HepG2 (cell line): ENCODE measurements around the gene ARL6IP4. TPM values are rescaled to one million over a fixed set of nuclear protein-coding genes. Genes with fewer than 3 reads are reported as not detected.

ENCODE experiments used
- CCAR2 ChIP-seq: fragments of 200-400 bp; formaldehyde crosslinking; optimal IDR thresholded peaks from 2 replicates; pipeline ENCODE3; 2018; ENCODE audit warnings: low read depth, mild to moderate bottlenecking, low read length, moderate library complexity
- CENPX ChIP-seq: sonication (generic); formaldehyde crosslinking; IDR thresholded peaks from 2 replicates; pipeline ENCODE4 v1.9.0; 2021; ENCODE audit warnings: mild to moderate bottlenecking, missing genetic modification reagents, moderate library complexity
- DNMT3B ChIP-seq: conservative IDR thresholded peaks from 2 replicates; pipeline ENCODE4 v1.6.1; 2016; ENCODE audit warnings: missing biosample characterization, control low read depth
- DRAP1 ChIP-seq: IDR thresholded peaks from 2 replicates; pipeline ENCODE4 v1.6.1; 2016; ENCODE audit warnings: missing genetic modification reagents, missing compliant biosample characterization
- GABPA ChIP-seq, 2 experiments: IDR thresholded peaks; 2 replicates each; pipeline ENCODE4 v1.6.1; 2011 to 2016; ENCODE audit warnings: low read depth in 2 of 2, low read length in 1 of 2, missing biosample characterization in 1 of 2, missing genetic modification characterization in 1 of 2
- HNF1A ChIP-seq, 2 experiments: sonication (generic) in 1 of 2; formaldehyde crosslinking in 1 of 2; IDR thresholded peaks; 2 replicates each; pipeline versions ENCODE4 v1.4.0 to v1.6.1; 2016 to 2020; ENCODE audit warnings: borderline replicate concordance in 1 of 2, low read depth in 1 of 2, mild to moderate bottlenecking in 1 of 2, missing genetic modification reagents in 1 of 2
- HOMEZ ChIP-seq: IDR thresholded peaks from 2 replicates; pipeline ENCODE4 v1.6.1; 2016; ENCODE audit warnings: low read depth
- KLF16 ChIP-seq, 2 experiments: sonication (generic) in 1 of 2; formaldehyde crosslinking in 1 of 2; IDR thresholded peaks; 2 replicates each; pipeline versions ENCODE4 v1.6.1 to v1.8.0; 2016 to 2023; ENCODE audit warnings: missing genetic modification reagents in 2 of 2, missing compliant biosample characterization in 1 of 2
- LCORL ChIP-seq, 2 experiments: fragments of 450-650 bp in 1 of 2; sonication (generic) in 1 of 2; formaldehyde crosslinking in 1 of 2; IDR thresholded peaks; 2 replicates each; pipeline versions ENCODE4 v1.5.0 to v1.6.1; 2017 to 2020; ENCODE audit warnings: antibody characterized with exemption in 1 of 2, missing genetic modification reagents in 1 of 2
- NPAS2 ChIP-seq: sonication (generic); formaldehyde crosslinking; IDR thresholded peaks from 2 replicates; pipeline ENCODE4 v1.8.0; 2022; ENCODE audit warnings: mild to moderate bottlenecking, missing genetic modification reagents, borderline replicate concordance
- PHF21A ChIP-seq: sonication (generic); formaldehyde crosslinking; IDR thresholded peaks from 2 replicates; pipeline ENCODE4 v1.5.0; 2020; ENCODE audit warnings: mild to moderate bottlenecking, missing genetic modification reagents
- PRDM4 ChIP-seq: sonication (generic); formaldehyde crosslinking; IDR thresholded peaks from 2 replicates; pipeline ENCODE4 v1.9.0; 2021; ENCODE audit warnings: missing genetic modification reagents, borderline replicate concordance
- RFX1 ChIP-seq: fragments of 450-650 bp; IDR thresholded peaks from 2 replicates; pipeline ENCODE4 v1.6.1; 2017
- RFXAP ChIP-seq: sonication (generic); formaldehyde crosslinking; IDR thresholded peaks from 2 replicates; pipeline ENCODE4 v1.4.0; 2020; ENCODE audit warnings: missing genetic modification reagents, borderline replicate concordance
- ZFY ChIP-seq: sonication (generic); formaldehyde crosslinking; IDR thresholded peaks from 2 replicates; pipeline ENCODE4 v1.4.0; 2020; ENCODE audit warnings: missing genetic modification reagents
- ZNF343 ChIP-seq: sonication (generic); formaldehyde crosslinking; IDR thresholded peaks from 2 replicates; pipeline ENCODE4 v1.4.0; 2020; ENCODE audit warnings: mild to moderate bottlenecking, missing genetic modification reagents
- ZNF383 ChIP-seq: sonication (generic); formaldehyde crosslinking; IDR thresholded peaks from 2 replicates; pipeline ENCODE4 v1.4.0; 2020; ENCODE audit warnings: missing genetic modification reagents, mild to moderate bottlenecking, borderline replicate concordance
- ZNF530 ChIP-seq: sonication (generic); formaldehyde crosslinking; IDR thresholded peaks from 2 replicates; pipeline ENCODE4 v1.5.0; 2020; ENCODE audit warnings: low read depth, mild to moderate bottlenecking, missing genetic modification reagents
- ZNF772 ChIP-seq: sonication (generic); formaldehyde crosslinking; IDR thresholded peaks from 2 replicates; pipeline ENCODE4 v1.5.0; 2020; ENCODE audit warnings: mild to moderate bottlenecking, missing genetic modification reagents
- polyA plus RNA-seq, 8 experiments: library from polyadenylated mRNA; depleted of rRNA in 3 of 8; stranded (reverse) in 7 of 8; unstranded in 1 of 8; fragments of >200 nt; fragmentation: Illumina TruSeq in 4 of 8; extraction: Trizol in 4 of 8; gene quantifications; 2 replicates each; pipeline versions ENCODE4 v1.2.1 to v1.2.3, GENCODE V29; 2011 to 2016; ENCODE audit warnings: low read depth in 4 of 8, missing spikeins in 1 of 8, mixed read lengths in 1 of 8; ENCODE audit not compliant: insufficient read depth in 1 of 8
- total RNA-seq, 5 experiments: library from RNA; depleted of rRNA; stranded (reverse); fragments of >200 nt; fragmentation: Illumina TruSeq; extraction: Trizol; gene quantifications; 2 replicates each; pipeline ENCODE4 v1.2.3, GENCODE V29; 2016; ENCODE audit warnings: low read depth in 1 of 5

Gene ARL6IP4
- total and polyA plus RNA-seq, 2 of the 13 experiments (the other 11 are each of a cell fraction or from before 2014, with no cell fraction given), result 155 to 220 TPM

GRCh38 chr12:122980183-122981035 lies at the start of gene ARL6IP4 (continued):
- TF ChIP-seq CENPX (CRISPR knock-in tag), result peak; percentile 53; the same call in 1 of the 2 replicates
- TF ChIP-seq ZNF383 (CRISPR knock-in tag), result no peak
- peak; percentile 90 for TF ChIP-seq ZFY (CRISPR knock-in tag)
- TF ChIP-seq KLF16 (CRISPR knock-in tag; IDR thresholded peaks at IDR 0.05), result no peak
- TF ChIP-seq ZNF772 (CRISPR knock-in tag), result peak; percentile 65; the same call in 1 of the 2 replicates
- TF ChIP-seq CCAR2, result no peak
- TF ChIP-seq RFXAP (CRISPR knock-in tag), result peak; percentile 70
- TF ChIP-seq HOMEZ (CRISPR knock-in tag), result no peak
- TF ChIP-seq GABPA (IDR thresholded peaks at IDR 0.05; ENCODE audit: low read depth, low read length), result no peak
- TF ChIP-seq GABPA (CRISPR knock-in tag; IDR thresholded peaks at IDR 0.05; ENCODE audit: low read depth), result peak; percentile 75
- TF ChIP-seq RFX1, result no peak
- TF ChIP-seq DRAP1 (CRISPR knock-in tag), result peak; percentile 8; the same call in 1 of the 2 replicates
- TF ChIP-seq DNMT3B (CRISPR knock-in tag), result no peak
- no peak for TF ChIP-seq NPAS2 (CRISPR knock-in tag)
- no peak for TF ChIP-seq LCORL (IDR thresholded peaks at IDR 0.05)
- 0 out of 2 replicates have a peak, but pooled peaks have one; percentile 6 for TF ChIP-seq LCORL (CRISPR knock-in tag; IDR thresholded peaks at IDR 0.05)
- no peak for TF ChIP-seq ZNF343 (CRISPR knock-in tag)
- no peak for TF ChIP-seq PRDM4
- TF ChIP-seq PHF21A (CRISPR knock-in tag), result peak; percentile 74
- no peak for TF ChIP-seq ZNF530
- TF ChIP-seq HNF1A (IDR thresholded peaks at IDR 0.05; ENCODE audit: low read depth), result no peak
- 0 out of 2 replicates have a peak, but pooled peaks have one; percentile 20 for TF ChIP-seq HNF1A (CRISPR knock-in tag; IDR thresholded peaks at IDR 0.05; ENCODE audit: borderline replicate concordance)
